Activated CD8-positive, alpha-beta memory T cell treated with anti-CD3 and anti-CD28 coated beads, Interleukin-2, amount 50 U/mL, for 24 hours (primary cell): ENCODE results near the gene ROPN1B.
"Not testable (repeated sequence)": the region's sequence is repeated elsewhere in the genome, so short reads cannot be mapped to it uniquely, and the experiment has no call there.

ENCODE experiments used
- DNase-seq: peaks from one replicate; pipeline ENCODE4 v3.0.0-alpha.2; 2020; ENCODE audit errors: extremely low read depth

Gene ROPN1B

GRCh38 chr3:125968701-125969592 is at the start of gene ROPN1B:
TSS of gene ROPN1B (plus strand) at chr3:125969178. CDS start at chr3:125972055, 2,877 bp downstream.
- not testable (repeated sequence) for DNase-seq

DNA sequence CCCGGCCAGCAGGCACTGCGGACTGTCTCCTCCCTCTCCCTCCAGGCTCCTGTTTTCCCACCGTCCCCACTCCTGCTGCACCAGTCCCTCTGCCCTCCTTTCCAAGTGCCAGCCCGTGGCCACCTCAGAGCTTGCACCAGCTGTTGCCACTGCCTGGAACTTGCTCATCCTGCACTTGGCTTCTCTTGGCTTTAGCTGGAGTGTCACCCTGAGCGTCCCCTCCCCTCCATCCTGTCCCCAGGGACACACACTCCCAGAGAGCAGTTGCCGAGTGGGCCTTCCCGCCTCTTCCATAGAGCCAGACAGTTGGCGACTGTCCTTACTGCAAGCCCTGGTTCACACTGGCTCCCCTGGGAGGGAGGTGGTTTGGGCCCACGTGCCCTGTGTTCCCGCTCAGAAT is 48.8 kb upstream of the ROPN1B start:
- DNase-seq, result not testable (repeated sequence)

GRCh38 chr3:125920751-125921279 is 48.2 kb upstream of the ROPN1B start:
- not testable (repeated sequence) for DNase-seq

DNA sequence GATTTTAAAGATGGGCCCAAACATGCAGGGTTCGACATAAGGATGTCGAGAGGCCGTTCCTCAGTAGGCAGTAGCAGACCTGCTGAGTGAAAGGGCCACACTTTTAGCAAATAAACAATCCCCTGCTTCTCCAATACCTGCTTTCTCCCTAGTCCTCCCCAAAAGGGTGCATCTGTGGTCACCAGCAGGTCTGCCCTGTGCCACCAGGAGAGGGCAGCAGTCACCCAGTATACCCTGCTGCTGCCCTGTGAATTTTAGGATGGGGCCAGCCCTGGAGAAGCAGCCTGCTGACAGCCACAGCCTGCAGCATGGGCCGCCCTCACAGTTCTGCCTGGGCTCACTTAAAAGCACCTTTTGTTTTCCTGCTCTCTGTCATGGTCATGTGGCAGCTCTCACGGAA is 47.3 kb upstream of the ROPN1B start:
- DNase-seq, result not testable (repeated sequence)

DNA sequence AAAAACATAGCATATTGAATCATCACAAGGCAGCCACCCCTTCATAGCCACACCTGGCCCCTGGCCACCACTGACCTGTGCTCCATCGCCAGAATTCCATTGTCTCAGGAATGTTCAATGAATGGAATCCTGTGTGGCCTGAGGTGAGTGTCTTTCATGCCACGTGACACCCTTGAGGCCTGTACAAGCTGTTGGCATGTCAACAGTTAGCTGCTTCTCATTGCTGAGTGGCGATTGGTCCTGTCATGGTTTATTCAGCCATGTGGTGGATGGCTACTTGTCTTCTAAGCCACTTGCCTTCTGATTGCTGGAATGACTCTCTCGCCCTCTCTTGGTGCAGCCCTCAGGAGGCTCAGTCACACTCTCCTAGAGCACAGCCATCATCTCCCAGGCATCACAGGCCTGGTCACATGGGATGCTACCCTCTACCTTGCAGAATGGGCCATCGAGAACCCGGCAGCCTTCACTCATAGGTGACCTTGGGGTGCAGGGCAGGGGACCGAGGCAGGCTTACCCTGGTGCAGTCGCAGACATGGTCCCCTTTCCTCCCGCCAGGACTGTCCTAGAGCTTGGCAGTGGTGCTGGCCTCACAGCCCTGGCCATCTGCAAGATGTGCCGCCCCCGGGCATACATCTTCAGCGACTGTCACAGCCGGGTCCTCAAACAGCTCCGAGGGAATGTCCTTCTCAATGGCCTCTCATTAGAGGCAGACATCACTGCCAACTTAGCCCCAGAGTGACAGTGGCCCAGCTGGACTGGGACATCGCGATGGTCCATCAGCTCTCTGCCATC is 45.5 kb upstream of the ROPN1B start:
- DNase-seq, result not testable (repeated sequence)

- not testable (repeated sequence) for DNase-seq
Measured at GRCh38 chr3:125924276-125924675, 44.7 kb upstream of the ROPN1B start.

DNA sequence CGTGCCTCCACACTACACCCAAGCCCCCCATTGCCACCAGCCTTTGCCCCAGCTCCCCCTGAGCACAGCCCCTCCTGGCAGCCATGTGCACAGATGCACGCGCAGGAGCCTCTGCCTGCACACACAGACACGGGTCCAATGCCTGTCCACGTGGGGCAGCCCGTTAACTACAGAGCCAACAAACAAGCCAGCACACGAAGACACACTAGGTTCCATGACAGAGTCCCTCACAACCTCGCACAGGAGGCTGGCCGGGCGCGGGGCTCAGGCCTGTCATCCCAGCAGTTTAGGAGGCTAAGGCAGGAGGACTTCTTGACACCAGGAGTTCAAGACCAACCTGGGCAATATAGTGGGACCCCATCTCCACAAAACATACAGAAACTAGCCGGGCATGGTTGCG is 43.3 kb upstream of the ROPN1B start:
- DNase-seq, result not testable (repeated sequence)

DNA sequence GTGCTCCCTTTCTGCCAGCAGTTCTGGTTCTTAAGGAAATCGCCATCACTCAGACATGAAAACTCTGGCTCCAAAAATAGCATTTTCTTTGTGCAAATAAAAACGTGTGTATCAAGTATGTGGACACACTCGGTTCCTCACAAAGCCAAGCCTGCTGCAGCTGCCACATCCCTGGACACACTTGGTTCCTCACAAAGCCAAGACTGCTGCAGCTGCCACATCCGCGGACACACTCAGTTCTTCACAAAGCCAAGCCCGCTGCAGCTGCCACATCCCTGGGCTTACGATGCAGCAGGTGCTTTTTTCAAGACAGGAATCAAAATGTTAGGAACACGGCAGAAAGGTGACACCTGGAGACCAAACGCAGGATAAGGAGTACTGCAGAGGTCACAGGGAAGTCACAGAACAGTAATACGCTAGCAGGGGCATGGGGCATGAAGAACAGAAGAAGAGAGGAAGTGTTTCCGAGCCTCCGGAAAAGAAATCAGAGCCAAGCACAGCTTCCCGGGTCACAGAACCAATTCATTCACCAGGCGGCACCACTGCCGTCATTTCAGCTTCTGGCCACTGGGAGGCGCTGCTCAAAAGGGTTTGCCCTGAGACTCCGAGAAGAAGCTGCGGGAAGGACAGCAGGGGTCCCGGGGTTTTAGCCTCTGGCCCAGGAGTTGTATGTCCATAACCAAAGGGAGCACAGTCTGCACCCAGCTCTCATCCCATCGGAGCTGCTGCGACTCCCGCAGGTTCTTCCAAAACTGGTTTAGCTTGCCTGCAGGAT is 40.0 kb upstream of the ROPN1B start:
- DNase-seq, result peak; percentile 24

DNA sequence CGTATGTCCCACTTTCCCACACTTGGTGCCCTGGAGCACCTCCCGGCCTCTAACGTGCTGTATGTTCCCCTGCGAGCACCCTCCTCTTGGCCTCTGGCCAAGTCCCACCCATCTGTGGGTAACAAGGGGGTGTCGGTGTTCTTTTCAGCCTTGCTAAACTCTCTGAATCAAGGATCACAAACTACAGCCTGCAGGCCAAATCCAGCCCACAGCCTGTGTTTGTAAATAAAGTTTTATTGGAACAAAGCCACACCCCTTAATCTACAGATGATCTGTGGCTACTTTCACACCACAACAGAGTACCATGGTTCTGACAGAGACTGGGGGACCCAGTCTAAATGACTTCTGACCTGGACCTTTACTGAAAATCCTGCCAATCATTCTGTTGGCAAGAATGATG is 39.2 kb upstream of the ROPN1B start:
- DNase-seq, result not testable (repeated sequence)

DNA sequence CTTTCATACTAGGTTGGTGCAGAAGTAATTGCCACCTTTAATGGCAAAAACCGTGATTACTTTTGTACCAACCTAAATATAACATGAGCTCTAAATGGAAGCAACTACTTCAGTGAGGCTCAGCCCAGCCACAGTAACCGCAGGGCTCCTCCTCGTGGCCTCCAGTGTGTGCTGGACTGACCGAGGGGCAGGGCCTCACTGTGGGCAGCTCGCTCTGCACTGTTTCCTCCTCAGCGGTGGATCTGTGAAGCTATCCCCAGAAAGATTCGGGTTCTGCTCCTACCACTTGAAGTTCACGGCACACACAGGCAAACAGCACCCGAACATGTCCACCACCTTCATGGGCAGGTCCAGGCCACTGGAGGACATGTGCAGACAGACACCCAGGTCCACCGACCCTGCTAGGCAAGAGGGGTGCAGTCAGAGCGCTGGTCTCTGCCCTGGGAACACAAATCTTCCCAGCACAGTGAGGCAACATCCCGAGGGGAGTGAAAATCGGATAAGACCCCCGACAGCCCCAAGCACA is 37.6 kb upstream of the ROPN1B start:
- DNase-seq, result not testable (repeated sequence)

DNA sequence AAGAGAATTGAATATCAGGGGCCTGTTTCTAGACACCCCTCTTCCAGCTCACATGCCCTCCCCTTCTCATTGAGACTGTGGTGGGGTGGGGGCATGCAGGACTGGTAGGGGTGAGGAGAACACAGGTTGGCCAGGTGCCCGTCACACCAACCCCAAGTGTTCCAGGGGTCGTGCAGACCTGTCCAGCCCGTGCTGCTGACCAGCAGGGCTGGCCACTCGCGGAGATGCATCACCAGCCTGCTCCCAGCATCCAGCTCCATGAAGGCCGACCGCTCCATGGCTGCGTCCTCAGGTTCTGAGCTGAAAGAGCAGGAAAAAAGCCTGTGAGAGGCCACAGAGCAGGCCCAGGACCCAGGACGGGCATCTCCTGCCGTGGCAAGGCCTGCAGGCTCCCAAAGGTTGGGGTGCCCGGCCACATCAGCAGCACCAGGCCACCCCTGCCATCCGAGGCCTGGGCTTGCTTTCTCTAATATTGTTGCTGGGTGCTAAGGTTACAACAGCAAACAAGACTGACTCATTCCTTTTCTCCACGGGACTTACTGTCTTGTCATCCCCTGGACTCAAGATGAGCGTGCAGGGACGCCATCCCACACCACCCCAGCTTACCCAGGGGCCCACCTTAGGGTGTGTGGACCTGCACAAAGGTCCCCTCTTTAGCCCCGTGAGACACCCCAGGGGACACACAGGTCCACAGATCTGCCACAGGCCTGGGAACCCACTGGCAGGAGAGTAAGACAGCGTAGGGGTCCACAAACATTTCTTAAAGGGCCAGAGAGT is 35.4 kb upstream of the ROPN1B start:
- not testable (repeated sequence) for DNase-seq

GRCh38 chr3:125935252-125935874 is 33.6 kb upstream of the ROPN1B start:
- not testable (repeated sequence) for DNase-seq

DNA sequence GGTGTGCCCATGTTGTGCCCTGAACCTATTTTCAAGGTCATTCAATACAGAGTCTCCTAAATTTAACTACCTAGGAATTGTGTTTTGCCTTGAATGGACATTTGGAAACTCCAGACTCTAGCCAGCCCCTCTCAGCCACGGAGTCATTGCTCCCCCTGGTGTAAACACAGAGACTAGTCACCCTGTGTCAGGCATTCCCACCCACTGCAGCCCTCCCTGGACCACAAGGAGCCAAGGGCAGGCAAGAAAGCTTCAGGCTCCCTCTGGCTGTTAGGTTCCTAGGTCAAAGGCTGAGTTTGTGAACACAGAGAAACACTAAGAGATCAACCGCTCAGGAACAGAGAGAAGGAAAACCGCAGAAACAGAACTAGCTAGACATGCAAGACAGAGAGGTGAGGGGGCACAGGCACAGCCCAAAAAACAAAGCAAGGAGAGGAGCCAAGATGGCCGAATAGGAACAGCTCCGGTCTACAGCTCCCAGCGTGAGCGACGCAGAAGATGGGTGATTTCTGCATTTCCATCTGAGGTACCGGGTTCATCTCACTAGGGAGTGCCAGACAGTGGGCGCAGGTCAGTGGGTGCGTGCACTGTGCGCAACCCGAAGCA is 32.7 kb upstream of the ROPN1B start:
- DNase-seq, result not testable (repeated sequence)

GRCh38 chr3:125936891-125937290 is 32.1 kb upstream of the ROPN1B start:
- DNase-seq, result not testable (repeated sequence)

- not testable (repeated sequence) for DNase-seq
Measured at GRCh38 chr3:125947806-125948205, 21.2 kb upstream of the ROPN1B start.

- not testable (repeated sequence) for DNase-seq
Measured at GRCh38 chr3:125948901-125949300, 20.1 kb upstream of the ROPN1B start.

DNA sequence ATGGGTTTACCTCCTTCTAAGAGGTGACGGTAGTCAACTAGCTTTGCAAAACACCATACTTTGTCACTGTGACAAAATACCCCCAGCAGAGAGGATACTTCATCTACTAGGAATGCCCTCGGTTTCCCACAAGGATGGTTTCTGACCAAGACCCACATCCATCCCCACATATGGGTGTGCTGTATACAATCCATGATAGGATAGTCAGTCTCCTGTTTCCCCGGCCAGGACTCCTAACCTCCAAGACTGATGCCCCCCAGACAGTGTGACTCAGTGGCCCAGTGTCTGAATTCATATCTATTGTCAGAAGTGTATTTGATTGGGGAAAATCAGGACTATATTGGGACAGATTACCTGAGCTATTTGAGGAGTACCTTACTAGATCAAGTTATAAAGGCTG is 17.8 kb upstream of the ROPN1B start:
- DNase-seq, result not testable (repeated sequence)

DNA sequence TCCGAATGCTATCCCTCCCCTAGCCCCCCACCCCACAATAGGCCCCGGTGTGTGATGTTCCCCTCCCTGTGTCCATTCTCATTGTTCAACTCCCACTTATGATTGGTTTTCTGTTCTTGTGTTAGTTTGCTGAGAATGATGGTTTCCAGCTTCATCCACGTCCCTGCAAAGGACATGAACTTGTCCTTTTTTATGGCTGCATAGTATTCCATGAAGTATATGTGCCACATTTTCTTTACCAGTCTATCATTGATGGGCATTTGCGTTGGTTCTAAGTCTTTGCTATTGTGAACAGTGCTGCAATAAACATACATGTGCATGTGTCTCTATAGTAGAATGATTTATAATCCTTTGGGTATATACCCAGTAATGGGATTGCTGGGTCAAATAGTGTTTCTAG is 12.0 kb upstream of the ROPN1B start:
- not testable (repeated sequence) for DNase-seq

DNA sequence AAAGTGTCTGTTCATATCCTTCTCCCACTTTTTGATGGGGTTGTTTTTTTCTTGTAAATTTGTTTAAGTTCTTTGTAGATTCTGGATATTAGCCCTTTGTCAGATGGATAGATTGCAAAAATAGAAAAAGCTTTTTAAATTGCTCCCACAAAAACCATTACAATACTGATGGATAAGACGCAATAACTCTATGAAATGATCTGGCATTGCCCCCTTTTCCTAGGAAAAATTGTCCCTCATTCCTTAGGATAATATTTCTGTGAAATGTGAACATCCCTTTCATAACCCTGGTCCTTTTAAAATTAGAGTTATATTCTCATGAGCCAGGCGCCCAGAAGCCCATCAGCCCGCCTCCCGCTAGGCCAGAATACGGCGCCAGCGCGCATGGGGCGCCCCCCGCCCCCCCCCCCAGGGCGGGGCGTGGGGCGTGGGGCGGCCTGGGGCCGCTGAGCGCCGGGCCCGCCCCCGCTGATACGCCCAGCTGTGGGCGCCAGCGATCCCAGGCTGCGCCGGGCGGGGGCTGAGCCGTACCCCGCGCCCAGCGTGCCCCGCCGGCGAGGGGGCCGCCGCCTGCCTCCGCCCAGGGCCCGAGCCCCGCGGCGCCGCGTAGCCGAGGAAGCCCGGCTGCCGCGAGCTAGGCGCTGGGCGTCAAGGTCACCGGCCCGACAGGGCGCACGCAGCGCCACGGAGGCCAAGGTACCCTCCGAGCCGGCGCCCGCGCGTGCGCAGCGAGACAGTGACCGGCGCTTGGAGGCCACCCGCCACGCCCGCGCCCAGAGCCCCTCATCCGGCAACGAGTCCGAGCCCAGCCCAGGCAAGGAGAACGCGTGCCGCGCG is 11.1 kb upstream of the ROPN1B start:
- no peak for DNase-seq
